ENCODE results near the gene SYT1.

DNA sequence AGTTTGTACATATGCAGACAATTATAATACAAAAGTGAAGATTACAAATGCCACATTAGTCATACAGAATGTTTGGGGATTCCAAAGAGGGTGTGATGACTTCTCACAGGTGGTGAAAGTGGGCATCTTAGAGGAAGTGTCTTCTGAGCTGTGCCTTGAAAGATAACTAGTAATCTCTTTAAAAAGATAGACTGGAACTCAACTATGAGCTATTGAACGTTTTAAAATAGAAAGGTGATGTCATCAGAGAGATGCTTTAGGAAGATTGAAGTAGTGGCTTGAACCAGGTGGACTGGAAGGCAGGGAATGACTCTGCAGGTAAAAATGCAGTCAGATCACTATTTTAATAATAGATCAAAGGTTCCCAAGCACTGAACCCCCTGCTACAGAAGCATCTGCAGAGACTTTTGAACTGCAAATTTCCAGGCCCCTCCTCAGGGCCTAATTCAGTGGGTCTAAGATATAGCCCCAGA is 50.3 kb downstream of the SYT1 start:
- TF ChIP-seq, protein P1, sequence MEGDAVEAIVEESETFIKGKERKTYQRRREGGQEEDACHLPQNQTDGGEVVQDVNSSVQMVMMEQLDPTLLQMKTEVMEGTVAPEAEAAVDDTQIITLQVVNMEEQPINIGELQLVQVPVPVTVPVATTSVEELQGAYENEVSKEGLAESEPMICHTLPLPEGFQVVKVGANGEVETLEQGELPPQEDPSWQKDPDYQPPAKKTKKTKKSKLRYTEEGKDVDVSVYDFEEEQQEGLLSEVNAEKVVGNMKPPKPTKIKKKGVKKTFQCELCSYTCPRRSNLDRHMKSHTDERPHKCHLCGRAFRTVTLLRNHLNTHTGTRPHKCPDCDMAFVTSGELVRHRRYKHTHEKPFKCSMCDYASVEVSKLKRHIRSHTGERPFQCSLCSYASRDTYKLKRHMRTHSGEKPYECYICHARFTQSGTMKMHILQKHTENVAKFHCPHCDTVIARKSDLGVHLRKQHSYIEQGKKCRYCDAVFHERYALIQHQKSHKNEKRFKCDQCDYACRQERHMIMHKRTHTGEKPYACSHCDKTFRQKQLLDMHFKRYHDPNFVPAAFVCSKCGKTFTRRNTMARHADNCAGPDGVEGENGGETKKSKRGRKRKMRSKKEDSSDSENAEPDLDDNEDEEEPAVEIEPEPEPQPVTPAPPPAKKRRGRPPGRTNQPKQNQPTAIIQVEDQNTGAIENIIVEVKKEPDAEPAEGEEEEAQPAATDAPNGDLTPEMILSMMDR (IDR thresholded peaks at IDR 0.05): no peak
- TF ChIP-seq POLR2A (IDR thresholded peaks at IDR 0.05): no peak
